A204.1 (cell line): ENCODE measurements around the gene NEDD9.

Source experiments
- FAIRE-seq: peaks from 2 replicates; lab custom pipeline; 2012; peaks lifted over from hg19 to GRCh38; lab: Jason Lieb, UNC

The NEDD9 gene

DNA sequence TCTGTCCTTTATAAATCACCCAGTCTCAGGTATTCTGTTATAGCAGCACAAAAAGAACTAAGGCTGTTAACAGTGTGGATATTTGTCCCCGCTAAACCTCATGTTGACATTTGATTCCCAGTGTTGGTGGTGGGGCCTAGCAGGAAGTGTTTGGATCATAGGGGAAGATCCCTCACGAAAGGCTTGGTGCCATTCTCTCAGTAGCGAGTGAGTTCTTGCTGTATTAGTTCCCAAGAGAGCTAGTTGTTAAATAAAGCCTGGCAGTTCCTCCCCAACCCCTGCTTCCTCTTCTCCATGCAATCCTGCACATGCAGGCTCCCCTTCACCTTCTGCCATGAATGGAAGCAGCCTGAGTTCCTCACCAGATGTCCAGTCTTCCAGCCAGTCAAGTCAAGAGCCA, 91.2 kb downstream of the NEDD9 start:
- FAIRE-seq: no peak

- no peak for FAIRE-seq
Observed at GRCh38 chr6:11140056-11140455, 92.4 kb downstream of the NEDD9 start.

GRCh38 chr6:11139051-11139960, 93.2 kb downstream of the NEDD9 start:
- FAIRE-seq: no peak

DNA sequence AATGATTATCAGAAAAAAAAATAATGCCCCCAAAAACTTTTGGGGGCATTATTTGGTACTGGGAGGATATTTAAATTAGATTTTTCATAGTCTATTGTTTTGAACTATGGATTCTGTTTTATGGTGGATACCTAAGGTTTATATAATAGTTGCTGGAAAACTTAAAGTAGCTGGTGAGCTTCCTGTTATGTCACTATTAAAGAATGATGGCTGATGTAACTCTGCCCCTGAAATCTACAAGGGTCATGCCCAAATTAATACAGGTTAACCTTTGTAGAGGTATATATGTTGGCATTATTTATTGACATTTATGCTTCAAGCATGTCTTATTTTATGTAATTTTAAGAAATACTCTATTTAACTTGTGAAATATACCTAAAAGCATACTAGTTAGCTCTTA, 95.7 kb downstream of the NEDD9 start:
- no peak for FAIRE-seq
